GM10847 (cell line): Measurements from ENCODE around the gene HHAT.

Source experiments
- POLR2A ChIP-seq: IDR thresholded peaks from 2 replicates; pipeline ENCODE4 v1.6.1; 2011; ENCODE audit not compliant: insufficient read length; ENCODE audit errors: extremely low read depth

HHAT gene

GRCh38 chr1:210588946-210589345 lies 260.2 kb downstream of the HHAT start:
- no peak for TF ChIP-seq POLR2A

GRCh38 chr1:210591214-210591613 lies 262.5 kb downstream of the HHAT start:
- no peak for TF ChIP-seq POLR2A

- no peak for TF ChIP-seq POLR2A
Observed at GRCh38 chr1:210594605-210595004, 265.9 kb downstream of the HHAT start.

- TF ChIP-seq POLR2A = no peak
Observed at GRCh38 chr1:210596641-210597040, 267.9 kb downstream of the HHAT start.

GRCh38 chr1:210597555-210598134 lies 268.9 kb downstream of the HHAT start:
- no peak for TF ChIP-seq POLR2A

GRCh38 chr1:210598135-210598652 lies 269.5 kb downstream of the HHAT start:
- TF ChIP-seq POLR2A = no peak

- TF ChIP-seq POLR2A = no peak
Observed at GRCh38 chr1:210600421-210601159, 271.9 kb downstream of the HHAT start.

GRCh38 chr1:210603123-210603522 lies 274.4 kb downstream of the HHAT start:
- no peak for TF ChIP-seq POLR2A

GRCh38 chr1:210605099-210605498 lies 276.4 kb downstream of the HHAT start:
- TF ChIP-seq POLR2A = no peak

GRCh38 chr1:210607361-210607760 lies 278.7 kb downstream of the HHAT start:
- TF ChIP-seq POLR2A = no peak

GRCh38 chr1:210608767-210609166 lies 280.1 kb downstream of the HHAT start:
- no peak for TF ChIP-seq POLR2A

- TF ChIP-seq POLR2A = no peak
Observed at GRCh38 chr1:210616356-210616755, 287.7 kb downstream of the HHAT start.

- TF ChIP-seq POLR2A = no peak
Observed at GRCh38 chr1:210617293-210617692, 288.6 kb downstream of the HHAT start.

- TF ChIP-seq POLR2A = no peak
Observed at GRCh38 chr1:210618369-210618768, 289.7 kb downstream of the HHAT start.

- no peak for TF ChIP-seq POLR2A
Observed at GRCh38 chr1:210620867-210621488, 292.3 kb downstream of the HHAT start.

- no peak for TF ChIP-seq POLR2A
Observed at GRCh38 chr1:210621712-210622111, 293.0 kb downstream of the HHAT start.

GRCh38 chr1:210624722-210625121 lies 296.0 kb downstream of the HHAT start:
- no peak for TF ChIP-seq POLR2A

- no peak for TF ChIP-seq POLR2A
Observed at GRCh38 chr1:210625715-210626114, 297.0 kb downstream of the HHAT start.
